GM18526 (cell line): Measurements from ENCODE around the gene DCUN1D5.

Experiments
- POLR2A ChIP-seq: IDR thresholded peaks from 3 replicates; pipeline ENCODE4 v1.6.1; 2011; ENCODE audit not compliant: insufficient read length; ENCODE audit errors: extremely low read depth

The DCUN1D5 gene

DNA sequence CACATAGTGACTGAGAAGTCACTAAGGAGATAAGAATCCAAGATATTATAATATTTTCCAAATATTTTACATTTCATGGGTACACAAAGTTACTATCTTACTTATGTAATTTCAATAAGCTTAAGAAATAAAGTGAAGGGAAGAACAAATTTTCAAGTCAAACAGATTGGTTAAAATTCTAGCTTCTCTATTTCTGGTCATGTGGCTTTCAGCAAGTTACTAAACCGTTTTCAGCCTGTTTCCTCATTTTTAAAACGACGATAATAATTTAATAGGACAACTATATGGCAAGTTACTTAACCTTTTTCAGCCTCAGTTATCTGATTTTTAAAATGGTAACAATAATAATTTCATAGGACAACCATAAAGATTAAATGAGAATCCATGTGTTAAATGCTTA lies 15.6 kb downstream of the DCUN1D5 start:
- no peak for TF ChIP-seq POLR2A

DNA sequence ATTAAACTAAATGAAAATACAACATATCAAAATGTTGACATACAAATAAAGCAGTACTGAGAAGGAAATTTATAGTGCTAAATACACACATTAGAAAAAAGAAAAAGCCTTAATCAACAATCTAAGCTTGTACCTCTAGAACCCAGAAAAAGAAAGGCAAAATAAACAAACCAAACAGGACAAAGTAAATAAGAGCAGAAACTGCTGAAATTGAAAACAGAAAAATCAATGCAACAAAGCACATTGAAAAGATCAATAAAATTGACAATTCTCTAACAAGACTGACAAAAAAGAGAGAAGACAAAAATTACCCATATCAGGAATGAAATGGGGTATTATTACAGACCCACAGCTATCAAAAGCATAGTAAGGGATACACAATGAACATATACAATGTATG lies 21.0 kb downstream of the DCUN1D5 start:
- TF ChIP-seq POLR2A: no peak

DNA sequence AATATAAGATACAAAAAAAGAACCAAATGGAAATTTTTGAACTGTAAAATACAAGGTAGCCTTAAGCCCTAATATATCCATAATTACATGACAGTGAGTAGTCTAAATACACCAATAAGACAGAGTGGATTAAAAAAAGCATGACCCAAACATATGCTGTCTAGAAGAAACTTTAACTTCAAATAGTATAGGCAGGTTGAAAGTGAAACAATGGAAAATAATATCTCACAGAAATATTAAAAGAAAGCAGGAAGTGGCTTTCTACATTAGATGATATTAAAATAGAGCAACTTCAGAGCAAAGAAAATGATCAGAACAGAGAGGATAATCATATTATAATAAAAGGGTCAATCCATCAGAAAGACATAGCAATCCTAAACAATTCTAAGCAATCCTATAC lies 21.8 kb downstream of the DCUN1D5 start:
- TF ChIP-seq POLR2A: no peak

DNA sequence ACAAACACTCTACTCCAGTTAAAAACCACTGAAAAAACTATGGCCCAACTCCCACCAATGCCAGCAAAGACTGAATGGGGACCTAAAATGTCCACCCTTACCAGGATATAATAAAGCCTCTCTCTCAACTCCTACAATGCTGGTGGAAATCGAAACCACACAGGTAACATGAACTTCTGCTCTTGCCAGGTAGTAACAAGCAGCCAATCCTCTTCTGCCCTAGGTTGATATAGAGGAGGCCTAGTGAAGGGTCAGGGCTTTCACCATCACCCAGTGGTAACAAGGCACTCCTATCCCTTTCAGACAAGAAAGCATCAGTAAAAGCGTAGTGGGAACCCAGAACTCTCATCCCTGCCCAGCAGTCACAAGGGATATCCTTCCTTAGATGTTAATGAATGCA lies 22.6 kb downstream of the DCUN1D5 start:
- no peak for TF ChIP-seq POLR2A

DNA sequence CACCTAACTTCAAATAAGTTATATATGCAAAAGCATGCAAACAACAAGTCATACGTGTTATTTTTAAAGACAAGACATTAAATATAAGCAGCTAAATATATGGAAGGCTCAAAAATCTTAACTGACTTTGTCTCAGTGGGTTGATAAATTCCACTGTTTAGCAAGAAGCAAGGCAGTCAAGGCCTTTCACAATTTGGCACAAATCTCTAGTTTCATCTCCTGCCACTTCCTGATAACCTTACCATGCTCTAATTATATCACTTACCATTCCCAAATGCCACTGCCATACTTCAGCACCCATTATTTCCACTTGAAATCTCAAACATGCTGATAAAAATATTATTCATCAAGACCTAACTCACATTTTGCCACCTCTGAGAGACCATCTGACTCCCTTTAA lies 24.8 kb downstream of the DCUN1D5 start:
- no peak for TF ChIP-seq POLR2A

- no peak for TF ChIP-seq POLR2A
Observed at GRCh38 chr11:103061656-103062055, 30.3 kb downstream of the DCUN1D5 start.

DNA sequence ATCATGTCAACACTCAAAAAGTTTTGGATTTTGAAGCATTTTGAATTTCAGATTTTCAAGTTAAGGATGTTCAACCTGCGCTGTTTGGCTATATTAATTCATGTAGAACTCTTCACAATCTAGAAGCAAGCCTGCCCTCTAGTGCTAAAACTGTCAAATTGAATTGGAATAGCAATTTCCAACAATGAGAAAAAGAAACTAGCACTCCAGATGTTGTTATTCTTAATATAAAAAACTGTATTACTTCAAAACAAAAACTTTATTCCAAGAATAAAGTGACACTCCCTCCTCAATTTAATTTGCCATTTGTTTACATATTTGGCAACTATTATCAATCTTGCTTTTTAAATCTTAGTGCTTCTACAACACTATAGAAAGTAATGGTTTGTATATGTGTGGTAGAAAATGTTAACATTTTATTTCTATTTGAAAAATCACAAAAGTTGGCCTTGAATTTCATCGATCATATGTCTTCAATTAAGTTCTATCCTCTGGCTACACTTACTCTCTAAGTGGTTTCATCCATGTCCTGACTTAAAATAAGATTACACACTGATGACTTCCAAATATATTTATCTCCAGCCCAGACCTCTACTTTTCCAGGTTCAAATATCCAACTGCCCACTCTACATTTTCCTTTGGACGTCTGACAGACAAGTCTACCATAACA lies 36.6 kb downstream of the DCUN1D5 start:
- TF ChIP-seq POLR2A: no peak

DNA sequence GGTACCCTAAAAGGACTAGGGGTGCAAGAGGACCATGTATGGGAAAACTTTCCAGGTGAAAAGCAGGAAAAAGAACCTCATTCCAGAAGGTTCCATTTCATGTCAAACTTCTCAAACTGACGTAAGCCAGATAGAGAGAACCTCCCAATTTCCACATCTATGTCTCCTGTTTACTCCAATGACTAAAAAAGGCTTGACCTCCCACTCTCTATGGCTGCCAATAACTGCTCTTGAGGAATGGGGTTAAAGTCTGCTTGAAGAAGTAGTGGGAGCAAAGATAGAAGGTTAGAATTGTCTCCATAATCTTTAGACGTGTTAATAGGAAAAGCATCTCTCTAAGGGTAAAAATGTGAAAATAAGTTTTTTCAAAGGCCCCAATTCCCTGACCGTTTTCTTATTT lies 38.0 kb downstream of the DCUN1D5 start:
- no peak for TF ChIP-seq POLR2A

DNA sequence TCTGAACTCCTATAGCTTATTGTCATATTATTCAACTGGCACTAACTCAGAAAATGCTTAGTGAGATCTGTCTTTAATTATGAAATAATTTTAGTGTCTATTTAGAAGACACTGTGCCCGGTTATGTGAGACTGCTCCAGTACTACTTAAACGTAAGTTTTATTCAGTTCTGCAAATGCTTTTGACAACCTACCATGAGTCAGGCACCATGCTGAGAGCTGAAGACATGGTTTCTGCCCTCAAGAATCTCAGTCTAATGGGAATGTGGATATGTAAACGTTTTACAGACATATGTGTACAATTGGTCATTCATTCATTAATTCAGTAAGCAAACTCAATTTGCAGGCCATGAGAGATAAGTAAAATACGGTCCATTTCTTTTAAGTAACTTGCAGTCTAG lies 40.0 kb downstream of the DCUN1D5 start:
- no peak for TF ChIP-seq POLR2A

GRCh38 chr11:103051151-103051801 lies 40.7 kb downstream of the DCUN1D5 start:
- no peak for TF ChIP-seq POLR2A

DNA sequence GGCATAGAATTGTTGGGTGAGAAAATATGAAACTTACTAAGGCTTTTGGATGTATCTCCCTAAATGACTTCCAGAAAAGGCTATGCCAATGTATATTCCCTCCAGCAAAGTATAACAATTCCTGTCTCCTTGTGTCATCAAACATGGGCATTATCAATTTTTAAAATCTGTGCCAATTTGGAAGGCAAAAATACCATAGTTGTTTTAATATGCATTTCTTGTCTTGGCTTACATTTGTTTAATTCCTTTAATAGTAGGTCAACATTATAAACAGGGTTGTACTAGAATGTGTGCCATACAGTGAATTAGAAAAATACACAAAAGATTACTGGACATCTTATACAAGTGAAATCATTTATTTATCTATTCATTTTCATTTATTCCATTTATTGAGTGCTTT lies 41.6 kb downstream of the DCUN1D5 start:
- TF ChIP-seq POLR2A: no peak

- TF ChIP-seq POLR2A: no peak
Observed at GRCh38 chr11:103047837-103048236, 44.1 kb downstream of the DCUN1D5 start.

DNA sequence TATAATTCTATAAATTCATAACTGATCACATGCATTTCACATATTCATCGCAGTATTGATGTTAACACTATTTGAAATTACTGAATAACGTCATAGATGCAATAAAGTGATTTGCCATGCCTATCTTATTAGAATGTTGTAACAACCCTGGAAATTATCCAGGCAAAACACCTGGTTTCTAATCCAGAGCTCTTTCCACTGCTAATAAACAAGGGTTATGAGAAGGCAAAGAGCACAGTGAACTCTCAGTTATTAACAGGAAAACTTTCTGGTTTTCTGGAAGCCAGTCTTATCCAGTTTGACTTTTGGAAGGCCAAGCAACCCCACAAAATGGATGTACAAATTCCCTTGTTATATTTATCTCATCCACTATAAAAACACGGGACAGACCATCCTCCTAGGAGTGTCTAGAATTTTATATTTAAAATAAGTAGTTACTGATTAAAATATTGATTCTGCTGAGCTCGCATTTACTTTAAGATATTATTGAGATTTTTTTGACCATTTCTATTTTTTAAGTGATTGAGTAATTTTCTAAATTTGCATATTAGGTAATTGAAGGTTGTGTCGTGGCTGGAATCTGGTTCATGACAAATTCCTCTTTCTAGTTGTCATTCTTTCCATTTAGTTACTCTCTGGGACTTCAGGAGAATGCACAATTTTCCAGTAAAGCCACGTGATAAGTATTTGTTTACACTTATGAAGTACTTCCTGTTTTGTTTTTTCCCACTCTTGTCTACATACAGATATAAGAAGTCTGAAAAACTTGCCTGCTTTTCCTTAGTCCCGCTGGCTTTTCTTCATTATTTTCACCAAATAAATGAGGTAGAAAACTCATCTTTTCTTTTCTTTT lies 47.9 kb downstream of the DCUN1D5 start:
- TF ChIP-seq POLR2A: no peak

DNA sequence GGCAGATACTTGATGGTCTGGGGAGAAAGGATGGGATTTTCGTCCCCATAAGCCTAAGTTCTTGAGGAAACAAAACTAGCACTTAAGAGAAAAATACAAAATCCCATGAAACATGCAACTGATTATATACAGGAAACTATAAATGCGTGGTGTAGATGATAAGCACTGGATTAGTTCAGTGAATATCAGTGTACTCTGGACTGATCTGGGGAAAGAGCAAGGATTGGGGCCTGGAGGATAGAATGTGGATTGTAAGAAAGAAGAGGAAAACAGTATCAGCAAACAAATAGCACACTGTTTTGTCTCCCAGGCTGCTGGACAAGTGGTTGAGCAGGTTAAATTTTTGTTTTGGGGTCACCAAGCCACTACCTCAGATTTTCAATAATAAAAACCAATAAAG lies 49.8 kb downstream of the DCUN1D5 start:
- no peak for TF ChIP-seq POLR2A

DNA sequence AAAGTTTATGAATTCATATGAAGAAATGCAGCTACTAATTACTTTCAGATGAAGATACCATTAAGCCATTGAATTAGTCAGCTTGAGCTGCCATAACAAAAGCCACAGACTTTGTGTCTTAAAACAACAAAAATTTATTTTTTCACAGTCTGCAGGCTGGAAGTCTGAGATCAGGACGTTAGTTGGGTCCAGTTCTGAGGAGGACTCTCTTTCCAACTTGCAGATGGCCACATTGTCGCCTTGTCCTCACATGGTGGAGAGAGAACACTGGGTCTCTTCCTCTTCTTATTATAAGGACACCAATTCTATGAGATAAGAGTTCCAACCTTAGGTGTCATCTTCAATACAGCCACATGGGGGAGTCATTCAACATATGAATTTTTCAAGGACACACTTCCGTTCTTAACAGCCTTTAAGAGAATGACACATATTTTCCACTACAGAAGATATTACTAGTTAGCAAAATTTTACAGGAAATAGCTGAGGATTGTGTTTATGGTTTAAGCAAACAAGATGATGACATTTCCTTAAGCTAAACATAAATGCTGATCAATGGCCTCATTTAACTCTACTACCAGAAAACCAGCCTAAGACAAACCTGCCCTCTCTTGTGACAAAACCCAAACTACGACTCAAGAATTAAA lies 56.0 kb downstream of the DCUN1D5 start:
- no peak for TF ChIP-seq POLR2A

DNA sequence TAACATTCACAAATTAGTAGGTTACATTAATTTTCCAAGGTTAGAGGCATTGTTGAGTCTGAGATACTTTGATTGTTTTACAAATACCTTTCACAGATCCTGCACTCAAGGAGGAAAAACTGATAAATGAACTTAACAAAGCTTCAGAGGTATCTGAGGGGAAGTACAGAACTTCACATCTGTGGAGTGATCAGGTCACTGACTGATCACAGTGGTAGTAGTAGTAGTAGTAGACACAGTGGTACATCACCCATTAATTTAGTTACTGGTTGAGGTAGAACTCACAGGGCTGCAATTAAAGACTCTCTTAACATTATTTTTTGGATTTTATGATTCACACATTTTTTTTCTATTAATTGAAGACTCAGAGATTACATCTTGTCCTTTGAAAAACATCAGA lies 56.7 kb downstream of the DCUN1D5 start:
- TF ChIP-seq POLR2A: no peak
